OCI-LY1 (cell line): ENCODE measurements around the gene CILP.

Experiments
- EZH2 ChIP-seq: fragments of 200-600 bp; sonication (generic), shearing (Covaris generic); IDR thresholded peaks from 2 replicates; pipeline ENCODE4 v1.8.0; 2017; ENCODE audit warnings: borderline replicate concordance, mixed run types, mild to moderate bottlenecking, antibody characterized with exemption, low read length, moderate library complexity, mixed read lengths
- TF ChIP-seq, protein P1 (sequence below): fragments of 200-600 bp; sonication (generic), shearing (Covaris generic); IDR thresholded peaks from 2 replicates; pipeline ENCODE4 v1.5.1; 2017; ENCODE audit warnings: mild to moderate bottlenecking, antibody characterized with exemption, low read length, moderate library complexity, mixed read lengths

DNA sequence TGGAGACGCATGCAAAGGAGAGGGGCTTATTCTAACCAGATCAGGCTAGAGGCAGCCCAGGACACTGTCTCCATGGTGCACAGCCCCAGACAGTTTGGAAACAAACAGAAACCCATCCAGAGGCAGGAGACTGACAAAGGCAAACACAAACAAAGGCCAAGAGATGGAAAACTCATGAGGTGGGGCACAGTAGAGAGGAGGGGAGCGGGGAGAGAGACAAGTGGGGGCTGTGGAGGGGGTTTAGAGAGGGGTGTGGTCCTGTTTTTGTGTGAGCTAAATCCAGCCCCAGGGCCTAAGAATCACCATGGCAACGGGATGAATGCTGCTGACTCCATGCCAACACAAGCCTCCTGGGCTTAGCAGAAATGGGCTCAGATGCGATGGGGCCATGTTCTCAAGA is 43.1 kb upstream of the CILP start:
- TF ChIP-seq, protein P1, sequence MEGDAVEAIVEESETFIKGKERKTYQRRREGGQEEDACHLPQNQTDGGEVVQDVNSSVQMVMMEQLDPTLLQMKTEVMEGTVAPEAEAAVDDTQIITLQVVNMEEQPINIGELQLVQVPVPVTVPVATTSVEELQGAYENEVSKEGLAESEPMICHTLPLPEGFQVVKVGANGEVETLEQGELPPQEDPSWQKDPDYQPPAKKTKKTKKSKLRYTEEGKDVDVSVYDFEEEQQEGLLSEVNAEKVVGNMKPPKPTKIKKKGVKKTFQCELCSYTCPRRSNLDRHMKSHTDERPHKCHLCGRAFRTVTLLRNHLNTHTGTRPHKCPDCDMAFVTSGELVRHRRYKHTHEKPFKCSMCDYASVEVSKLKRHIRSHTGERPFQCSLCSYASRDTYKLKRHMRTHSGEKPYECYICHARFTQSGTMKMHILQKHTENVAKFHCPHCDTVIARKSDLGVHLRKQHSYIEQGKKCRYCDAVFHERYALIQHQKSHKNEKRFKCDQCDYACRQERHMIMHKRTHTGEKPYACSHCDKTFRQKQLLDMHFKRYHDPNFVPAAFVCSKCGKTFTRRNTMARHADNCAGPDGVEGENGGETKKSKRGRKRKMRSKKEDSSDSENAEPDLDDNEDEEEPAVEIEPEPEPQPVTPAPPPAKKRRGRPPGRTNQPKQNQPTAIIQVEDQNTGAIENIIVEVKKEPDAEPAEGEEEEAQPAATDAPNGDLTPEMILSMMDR = no peak
- no peak for TF ChIP-seq EZH2
